Hematopoietic multipotent progenitor cell treated with erythropoietin and hydrocortisone succinate and interleukin-3 and kit ligand, for 15 days (in vitro differentiated cells): ENCODE data around the gene TENT5C.
"Not testable (repeated sequence)": the region's sequence is repeated elsewhere in the genome, so short reads cannot be mapped to it uniquely, and the experiment has no call there.

Experiments
- DNase-seq: peaks from one replicate; pipeline ENCODE4 v3.0.0-alpha.2; 2015; ENCODE audit warnings: low spot score

The TENT5C gene

DNA sequence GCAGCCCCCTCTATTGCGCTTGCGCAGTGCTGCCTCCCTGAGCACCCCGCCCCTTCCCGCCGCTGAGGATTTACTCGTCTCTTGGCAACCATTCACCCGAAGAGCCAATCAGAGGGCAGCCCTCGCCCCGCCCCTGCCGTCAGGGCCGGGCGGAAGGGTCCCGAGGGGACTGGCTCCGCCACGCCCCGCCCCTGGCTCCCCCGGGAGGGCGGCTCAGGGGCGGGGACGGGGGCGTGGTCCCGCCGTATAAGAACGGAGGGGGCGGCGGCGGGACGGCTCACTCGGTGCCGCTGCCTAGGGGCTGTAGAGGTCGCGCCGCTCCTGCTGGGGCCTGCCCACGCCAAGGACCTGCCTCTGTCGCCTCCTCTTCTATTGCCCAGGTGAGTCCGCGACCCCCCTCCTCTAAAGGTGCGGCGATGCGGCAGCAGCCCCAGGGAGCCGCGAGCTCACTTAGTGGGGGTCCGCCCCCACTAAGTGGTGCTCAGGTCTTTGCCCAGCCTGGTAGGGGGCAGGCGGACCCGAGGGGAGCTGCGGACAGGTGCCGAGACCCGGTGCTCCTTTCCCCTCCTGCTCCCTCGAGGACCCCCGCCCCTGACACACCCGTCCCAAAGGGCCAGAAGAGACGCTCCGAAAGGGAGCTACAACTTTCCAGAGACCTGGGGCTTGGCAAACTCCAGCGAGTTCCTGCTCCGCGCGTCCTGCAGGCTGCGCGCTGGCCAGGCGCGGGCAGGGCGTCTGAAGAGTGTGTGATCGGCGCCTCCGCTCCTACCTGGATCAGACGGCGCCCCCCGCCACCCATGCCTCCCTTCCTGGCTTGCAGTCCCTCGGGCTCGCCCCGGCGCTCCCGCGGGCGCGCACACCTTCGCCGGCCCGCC lies at the start of gene TENT5C:
Gene TENT5C (plus strand): TSS at position 275 of the 875 bp plus-strand sequence. CDS start 16,821 bp downstream, outside the sequence.
- peak; percentile 99 for DNase-seq

DNA sequence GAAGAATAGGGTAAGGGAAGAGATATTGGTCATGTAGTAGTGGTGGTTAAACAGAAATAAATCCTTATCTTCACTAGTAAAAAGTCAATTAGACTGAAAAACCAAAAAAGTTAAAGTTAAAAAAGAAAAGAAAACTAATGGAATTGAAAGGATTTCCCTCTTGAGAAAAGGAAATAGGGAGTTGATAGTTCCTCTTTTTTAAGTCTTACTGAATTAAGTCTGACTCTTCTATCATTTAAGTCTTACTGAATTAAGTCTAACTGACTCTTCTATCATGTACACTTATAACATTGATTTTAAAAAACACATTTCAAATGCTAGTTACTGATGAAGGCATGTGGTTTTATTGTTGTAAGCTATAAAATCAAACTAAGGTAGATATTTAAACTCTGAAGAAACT lies 49.5 kb upstream of the TENT5C start:
- no peak for DNase-seq

DNA sequence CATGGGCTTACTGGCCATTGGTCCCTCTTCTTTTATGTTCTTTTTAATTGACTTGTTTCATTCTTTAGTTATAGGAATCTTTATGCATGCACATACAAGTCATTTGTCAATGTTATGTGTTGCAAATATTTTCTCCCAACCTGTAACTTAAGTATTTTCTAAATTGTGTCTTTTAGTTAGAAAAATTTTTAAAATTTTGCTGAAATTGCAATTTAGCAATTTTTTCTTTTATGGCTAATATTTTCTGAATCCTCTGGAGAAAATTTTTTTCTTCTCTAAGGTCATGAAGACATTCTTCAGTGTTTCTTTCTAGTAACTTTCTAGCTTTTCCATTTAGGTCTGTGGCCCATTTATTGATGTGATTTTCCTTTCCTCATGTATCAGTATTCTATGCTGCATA lies 48.9 kb upstream of the TENT5C start:
- DNase-seq = no peak

DNA sequence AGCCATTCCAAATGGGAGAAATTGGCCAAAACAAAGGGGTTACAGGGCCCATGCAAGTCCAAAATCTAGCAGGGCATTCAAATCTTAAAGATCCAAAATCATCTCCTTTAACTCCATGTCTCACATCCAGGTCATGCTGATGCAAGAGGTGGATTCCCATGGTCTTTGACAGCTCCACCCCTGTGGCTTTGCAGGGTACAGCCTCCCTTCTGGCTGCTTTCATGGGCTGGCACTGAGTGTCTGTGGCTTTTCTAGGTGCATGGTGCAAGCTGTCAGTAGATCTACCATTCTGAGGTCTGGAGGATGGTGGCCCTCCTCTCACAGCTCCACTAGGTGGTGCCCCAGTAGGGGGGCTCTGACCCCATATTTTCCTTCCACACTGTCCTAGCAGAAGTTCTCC lies 47.4 kb upstream of the TENT5C start:
- not testable (repeated sequence) for DNase-seq

- DNase-seq = no peak
Measured at GRCh38 chr1:117559139-117559538, 46.7 kb upstream of the TENT5C start.

- DNase-seq = no peak
Measured at GRCh38 chr1:117559985-117560384, 45.9 kb upstream of the TENT5C start.

GRCh38 chr1:117561071-117561470 lies 44.8 kb upstream of the TENT5C start:
- DNase-seq = no peak

DNA sequence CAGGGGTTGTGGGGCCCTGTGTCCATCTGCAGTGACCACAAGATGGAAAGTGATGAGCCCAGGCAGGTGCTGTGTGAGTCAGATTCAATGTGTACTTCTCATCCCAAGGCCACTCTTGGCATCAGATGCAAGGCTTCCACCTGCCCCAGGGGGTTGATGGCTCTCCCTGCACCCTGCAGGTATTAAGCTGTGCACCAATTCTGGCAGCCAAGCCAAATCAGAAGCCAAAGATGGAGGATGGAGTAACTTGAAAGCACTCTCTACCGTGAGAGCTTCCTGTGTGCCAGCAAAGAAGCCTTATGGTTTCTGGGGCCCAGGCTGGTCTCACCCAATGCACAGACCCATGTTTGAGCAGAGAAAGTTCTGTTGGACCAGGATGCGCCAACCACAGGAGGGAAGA lies 44.3 kb upstream of the TENT5C start:
- no peak for DNase-seq

GRCh38 chr1:117562581-117563491 lies 43.0 kb upstream of the TENT5C start:
- DNase-seq = no peak

DNA sequence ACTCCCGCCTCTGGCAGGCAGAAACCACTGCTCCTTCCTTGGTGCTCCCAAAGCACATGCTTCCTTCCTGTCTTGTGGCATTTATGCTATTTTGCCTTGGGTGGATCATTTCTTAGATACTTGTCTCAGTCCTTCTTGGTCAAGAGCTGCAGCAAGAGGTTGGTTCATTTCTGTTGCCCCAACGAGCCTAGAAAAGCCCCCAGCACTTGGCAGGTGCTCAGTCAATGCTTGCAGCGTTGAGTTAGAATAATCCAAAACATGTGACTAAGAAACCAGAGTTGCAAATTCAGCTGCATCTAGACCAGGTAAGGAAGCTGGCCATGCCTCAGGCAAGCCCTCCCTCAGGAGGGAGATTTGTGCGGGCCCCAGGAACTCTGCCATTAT lies 42.4 kb upstream of the TENT5C start:
- no peak for DNase-seq

GRCh38 chr1:117564227-117565075 lies 41.4 kb upstream of the TENT5C start:
- DNase-seq = no peak

GRCh38 chr1:117565076-117565556 lies 40.7 kb upstream of the TENT5C start:
- DNase-seq = no peak

- DNase-seq = no peak
Measured at GRCh38 chr1:117565745-117566455, 39.9 kb upstream of the TENT5C start.

DNA sequence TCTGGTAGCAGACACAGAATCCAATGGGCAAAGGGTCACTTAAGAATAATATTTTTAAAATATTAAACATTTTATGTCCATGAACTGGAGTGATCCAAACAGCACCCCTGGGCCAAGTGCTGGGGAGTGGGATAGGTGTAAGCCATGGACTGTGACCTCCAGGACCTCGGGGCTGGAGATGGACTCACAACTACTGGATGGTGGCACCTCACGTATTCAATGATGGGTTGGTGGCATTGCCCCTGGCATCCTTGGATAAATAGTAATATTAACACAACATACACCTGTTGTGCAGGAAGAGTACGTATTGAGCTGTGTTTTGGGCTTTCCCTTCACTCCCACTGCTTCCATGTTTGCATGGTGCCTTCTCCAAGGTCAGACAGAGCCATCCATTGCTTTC lies 39.3 kb upstream of the TENT5C start:
- no peak for DNase-seq

GRCh38 chr1:117567435-117567834 lies 38.4 kb upstream of the TENT5C start:
- DNase-seq = no peak

DNA sequence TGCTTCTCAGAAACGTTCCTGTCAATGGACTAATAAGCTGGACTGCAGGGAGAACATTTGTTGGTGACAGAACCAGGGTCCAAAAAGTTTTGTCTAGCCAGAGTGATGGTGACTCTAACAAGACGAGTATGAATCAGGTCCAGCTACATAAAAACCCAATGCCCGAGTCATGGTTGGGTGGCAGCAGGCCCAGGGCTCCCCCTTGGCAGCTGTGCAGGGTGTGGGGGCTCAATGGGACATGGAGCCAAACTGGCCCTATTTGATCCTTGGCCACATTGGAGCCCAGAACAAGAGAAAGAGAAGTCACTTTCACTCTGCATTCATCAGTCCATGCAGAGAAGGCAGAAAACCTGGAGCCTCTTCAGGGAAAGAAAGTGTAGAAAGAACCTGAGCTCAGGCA lies 37.9 kb upstream of the TENT5C start:
- DNase-seq = no peak

DNA sequence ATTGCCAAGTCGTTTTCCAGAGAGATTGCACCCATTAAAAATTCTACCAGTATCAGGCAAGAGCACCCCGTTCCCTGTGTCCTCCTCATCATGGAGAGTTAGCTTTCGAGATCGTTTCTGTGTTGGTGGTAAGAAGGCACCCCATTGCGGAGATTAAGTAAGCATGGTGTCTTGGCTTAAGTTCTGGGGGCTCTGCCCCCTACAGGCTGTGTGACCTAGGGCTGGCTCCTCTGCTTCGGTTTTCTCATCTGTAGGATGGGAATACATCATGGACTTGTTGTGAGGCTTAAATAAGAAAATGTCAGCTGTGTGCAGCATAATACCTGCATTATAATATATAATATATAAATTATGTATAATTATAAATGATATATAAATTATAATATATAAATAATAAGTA lies 36.8 kb upstream of the TENT5C start:
- no peak for DNase-seq

GRCh38 chr1:117569856-117570255 lies 36.0 kb upstream of the TENT5C start:
- no peak for DNase-seq

DNA sequence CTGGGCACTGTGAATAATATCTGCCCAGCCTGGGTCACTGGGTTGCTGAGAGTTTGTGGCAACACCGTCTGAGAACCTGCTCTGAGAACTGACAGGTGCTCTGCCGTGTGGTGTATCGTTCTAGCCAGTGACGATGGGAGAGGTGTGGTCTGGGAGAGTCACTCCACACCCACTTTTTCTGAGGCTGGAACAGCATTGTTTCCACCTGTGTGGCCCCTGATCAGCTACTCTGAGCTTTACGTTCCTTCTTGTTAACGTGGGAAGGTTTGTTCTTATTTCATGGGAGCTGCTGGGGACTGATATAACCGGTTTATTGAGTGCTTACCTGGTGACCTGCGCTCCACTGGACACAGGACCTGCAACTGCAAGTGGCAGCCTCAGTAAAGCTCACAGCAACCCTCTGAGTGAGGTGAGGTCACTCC lies 34.8 kb upstream of the TENT5C start:
- DNase-seq = no peak

- no peak for DNase-seq
Measured at GRCh38 chr1:117571496-117571895, 34.4 kb upstream of the TENT5C start.

DNA sequence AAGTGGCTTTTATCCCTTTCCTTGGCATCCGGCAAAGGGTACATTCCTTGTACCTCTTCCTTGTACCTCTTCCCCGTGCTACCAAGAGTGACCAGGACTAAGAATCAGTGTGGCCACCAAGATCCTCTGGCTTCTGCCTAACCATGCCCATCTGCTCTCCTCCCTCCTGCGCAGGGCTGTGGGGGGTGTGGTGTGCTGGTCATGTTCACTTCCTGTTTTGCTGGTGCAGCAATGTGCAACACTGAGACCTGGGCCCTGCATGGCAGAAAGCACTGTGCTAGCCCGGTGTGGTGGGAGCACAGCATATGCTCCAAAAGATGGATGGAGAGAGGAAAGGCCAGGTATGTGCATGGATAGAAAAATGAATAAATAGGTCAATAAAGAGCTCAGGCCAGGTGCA lies 33.3 kb upstream of the TENT5C start:
- no peak for DNase-seq
